Measurements from ENCODE around the gene IER5. TPM values are rescaled to one million over a fixed set of nuclear protein-coding genes. Genes with fewer than 3 reads are reported as not detected.

The IER5 gene
- total and polyA plus RNA-seq, 9 of the 15 experiments (the other 6 are each of a cell fraction or from before 2014, with no cell fraction given), result 2.4 to 32.1 (median 12.0) TPM

DNA sequence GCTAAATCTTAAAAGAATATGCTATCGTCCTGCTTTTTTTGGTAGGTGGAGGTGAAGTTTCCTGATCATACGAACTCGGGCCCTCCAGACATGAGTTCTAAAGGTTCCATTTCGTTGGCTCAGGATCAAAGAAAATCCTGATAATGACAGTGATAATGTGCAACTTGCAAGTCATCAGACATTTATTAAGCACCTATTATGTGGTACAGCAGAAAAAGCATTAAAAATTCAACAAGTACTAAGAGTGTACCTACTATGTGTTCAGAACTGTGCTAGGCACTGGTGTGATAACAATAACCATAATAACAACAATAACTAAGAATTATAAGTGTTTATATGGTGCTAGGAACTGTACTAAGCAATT lies 3.9 kb upstream of the IER5 start (continued):
- TF ChIP-seq, protein P1, sequence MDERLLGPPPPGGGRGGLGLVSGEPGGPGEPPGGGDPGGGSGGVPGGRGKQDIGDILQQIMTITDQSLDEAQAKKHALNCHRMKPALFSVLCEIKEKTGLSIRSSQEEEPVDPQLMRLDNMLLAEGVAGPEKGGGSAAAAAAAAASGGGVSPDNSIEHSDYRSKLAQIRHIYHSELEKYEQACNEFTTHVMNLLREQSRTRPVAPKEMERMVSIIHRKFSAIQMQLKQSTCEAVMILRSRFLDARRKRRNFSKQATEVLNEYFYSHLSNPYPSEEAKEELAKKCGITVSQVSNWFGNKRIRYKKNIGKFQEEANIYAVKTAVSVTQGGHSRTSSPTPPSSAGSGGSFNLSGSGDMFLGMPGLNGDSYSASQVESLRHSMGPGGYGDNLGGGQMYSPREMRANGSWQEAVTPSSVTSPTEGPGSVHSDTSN (CRISPR knock-in tag; IDR thresholded peaks at IDR 0.05; ENCODE audit: low read depth), result no peak
- TF ChIP-seq, protein P1 (tag; conservative IDR thresholded peaks at IDR 0.05; ENCODE audit: low read depth), result 0 out of 2 replicates have a peak, but pooled peaks have one; percentile 3
- no peak for TF ChIP-seq NCOA6 (IDR thresholded peaks at IDR 0.05)
- 0 out of 2 replicates have a peak, but pooled peaks have one; percentile 55 for TF ChIP-seq KAT7 (CRISPR knock-in tag; IDR thresholded peaks at IDR 0.05; ENCODE audit: borderline replicate concordance)
- no peak for TF ChIP-seq STAT5B (CRISPR knock-in tag; IDR thresholded peaks at IDR 0.05)
- peak; percentile 53 for TF ChIP-seq NFIC (IDR thresholded peaks at IDR 0.05)
- TF ChIP-seq NBN (IDR thresholded peaks at IDR 0.05; ENCODE audit: low read depth), result 0 out of 2 replicates have a peak, but pooled peaks have one; percentile 6
- TF ChIP-seq, protein P2, sequence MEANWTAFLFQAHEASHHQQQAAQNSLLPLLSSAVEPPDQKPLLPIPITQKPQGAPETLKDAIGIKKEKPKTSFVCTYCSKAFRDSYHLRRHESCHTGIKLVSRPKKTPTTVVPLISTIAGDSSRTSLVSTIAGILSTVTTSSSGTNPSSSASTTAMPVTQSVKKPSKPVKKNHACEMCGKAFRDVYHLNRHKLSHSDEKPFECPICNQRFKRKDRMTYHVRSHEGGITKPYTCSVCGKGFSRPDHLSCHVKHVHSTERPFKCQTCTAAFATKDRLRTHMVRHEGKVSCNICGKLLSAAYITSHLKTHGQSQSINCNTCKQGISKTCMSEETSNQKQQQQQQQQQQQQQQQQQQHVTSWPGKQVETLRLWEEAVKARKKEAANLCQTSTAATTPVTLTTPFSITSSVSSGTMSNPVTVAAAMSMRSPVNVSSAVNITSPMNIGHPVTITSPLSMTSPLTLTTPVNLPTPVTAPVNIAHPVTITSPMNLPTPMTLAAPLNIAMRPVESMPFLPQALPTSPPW (CRISPR knock-in tag; IDR thresholded peaks at IDR 0.05), result 0 out of 2 replicates have a peak, but pooled peaks have one; percentile 2
- 0 out of 2 replicates have a peak, but pooled peaks have one; percentile 7 for TF ChIP-seq XRCC5 (IDR thresholded peaks at IDR 0.05; ENCODE audit: low read depth, low read length)
- TF ChIP-seq ASH1L (IDR thresholded peaks at IDR 0.05; ENCODE audit: borderline replicate concordance, low read depth, partially characterized antibody), result no peak
- TF ChIP-seq, protein P3, sequence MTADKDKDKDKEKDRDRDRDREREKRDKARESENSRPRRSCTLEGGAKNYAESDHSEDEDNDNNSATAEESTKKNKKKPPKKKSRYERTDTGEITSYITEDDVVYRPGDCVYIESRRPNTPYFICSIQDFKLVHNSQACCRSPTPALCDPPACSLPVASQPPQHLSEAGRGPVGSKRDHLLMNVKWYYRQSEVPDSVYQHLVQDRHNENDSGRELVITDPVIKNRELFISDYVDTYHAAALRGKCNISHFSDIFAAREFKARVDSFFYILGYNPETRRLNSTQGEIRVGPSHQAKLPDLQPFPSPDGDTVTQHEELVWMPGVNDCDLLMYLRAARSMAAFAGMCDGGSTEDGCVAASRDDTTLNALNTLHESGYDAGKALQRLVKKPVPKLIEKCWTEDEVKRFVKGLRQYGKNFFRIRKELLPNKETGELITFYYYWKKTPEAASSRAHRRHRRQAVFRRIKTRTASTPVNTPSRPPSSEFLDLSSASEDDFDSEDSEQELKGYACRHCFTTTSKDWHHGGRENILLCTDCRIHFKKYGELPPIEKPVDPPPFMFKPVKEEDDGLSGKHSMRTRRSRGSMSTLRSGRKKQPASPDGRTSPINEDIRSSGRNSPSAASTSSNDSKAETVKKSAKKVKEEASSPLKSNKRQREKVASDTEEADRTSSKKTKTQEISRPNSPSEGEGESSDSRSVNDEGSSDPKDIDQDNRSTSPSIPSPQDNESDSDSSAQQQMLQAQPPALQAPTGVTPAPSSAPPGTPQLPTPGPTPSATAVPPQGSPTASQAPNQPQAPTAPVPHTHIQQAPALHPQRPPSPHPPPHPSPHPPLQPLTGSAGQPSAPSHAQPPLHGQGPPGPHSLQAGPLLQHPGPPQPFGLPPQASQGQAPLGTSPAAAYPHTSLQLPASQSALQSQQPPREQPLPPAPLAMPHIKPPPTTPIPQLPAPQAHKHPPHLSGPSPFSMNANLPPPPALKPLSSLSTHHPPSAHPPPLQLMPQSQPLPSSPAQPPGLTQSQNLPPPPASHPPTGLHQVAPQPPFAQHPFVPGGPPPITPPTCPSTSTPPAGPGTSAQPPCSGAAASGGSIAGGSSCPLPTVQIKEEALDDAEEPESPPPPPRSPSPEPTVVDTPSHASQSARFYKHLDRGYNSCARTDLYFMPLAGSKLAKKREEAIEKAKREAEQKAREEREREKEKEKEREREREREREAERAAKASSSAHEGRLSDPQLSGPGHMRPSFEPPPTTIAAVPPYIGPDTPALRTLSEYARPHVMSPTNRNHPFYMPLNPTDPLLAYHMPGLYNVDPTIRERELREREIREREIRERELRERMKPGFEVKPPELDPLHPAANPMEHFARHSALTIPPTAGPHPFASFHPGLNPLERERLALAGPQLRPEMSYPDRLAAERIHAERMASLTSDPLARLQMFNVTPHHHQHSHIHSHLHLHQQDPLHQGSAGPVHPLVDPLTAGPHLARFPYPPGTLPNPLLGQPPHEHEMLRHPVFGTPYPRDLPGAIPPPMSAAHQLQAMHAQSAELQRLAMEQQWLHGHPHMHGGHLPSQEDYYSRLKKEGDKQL (CRISPR knock-in tag; IDR thresholded peaks at IDR 0.05; ENCODE audit: borderline replicate concordance), result no peak
- TF ChIP-seq CREM (IDR thresholded peaks at IDR 0.05; ENCODE audit: low read depth), result no peak
- TF ChIP-seq EGR1 (conservative IDR thresholded peaks at IDR 0.05), result 0 out of 2 replicates have a peak, but pooled peaks have one; percentile 2
- TF ChIP-seq KDM1A (IDR thresholded peaks at IDR 0.05), result peak in 1 of 2 experiments; percentile 37; a peak in 2 of 4 replicates
- no peak for TF ChIP-seq ZNF274 (IDR thresholded peaks at IDR 0.05; ENCODE audit: borderline replicate concordance, low read depth, low read length)
- TF ChIP-seq ADNP (tag; IDR thresholded peaks at IDR 0.05), result 0 out of 2 replicates have a peak, but pooled peaks have one; percentile 27
- no peak for TF ChIP-seq MAFF (IDR thresholded peaks at IDR 0.05; ENCODE audit: low read length)
- TF ChIP-seq, protein P4, sequence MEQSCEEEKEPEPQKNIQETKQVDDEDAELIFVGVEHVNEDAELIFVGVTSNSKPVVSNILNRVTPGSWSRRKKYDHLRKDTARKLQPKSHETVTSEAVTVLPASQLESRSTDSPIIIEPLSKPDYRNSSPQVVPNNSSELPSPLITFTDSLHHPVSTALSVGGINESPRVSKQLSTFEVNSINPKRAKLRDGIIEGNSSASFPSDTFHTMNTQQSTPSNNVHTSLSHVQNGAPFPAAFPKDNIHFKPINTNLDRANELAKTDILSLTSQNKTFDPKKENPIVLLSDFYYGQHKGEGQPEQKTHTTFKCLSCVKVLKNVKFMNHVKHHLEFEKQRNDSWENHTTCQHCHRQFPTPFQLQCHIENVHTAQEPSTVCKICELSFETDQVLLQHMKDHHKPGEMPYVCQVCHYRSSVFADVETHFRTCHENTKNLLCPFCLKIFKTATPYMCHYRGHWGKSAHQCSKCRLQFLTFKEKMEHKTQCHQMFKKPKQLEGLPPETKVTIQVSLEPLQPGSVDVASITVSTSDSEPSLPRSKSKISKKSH (CRISPR knock-in tag; IDR thresholded peaks at IDR 0.05), result no peak
- TF ChIP-seq ZNF507 (tag; conservative IDR thresholded peaks at IDR 0.05), result no peak
